ENCODE results near the gene VIPAS39.

The VIPAS39 gene

GRCh38 chr14:77495334-77495733 is 37.9 kb upstream of the VIPAS39 start:
- Histone ChIP-seq H3K36me3 (ENCODE audit: control insufficient read depth in 4 of 4, insufficient read depth in 4 of 4, low read length in 3 of 4) (no peaks in the 10 kb centered on the region), H3K4me1 (ENCODE audit: control extremely low read depth in 1 of 4, control insufficient read depth in 4 of 4, insufficient read depth in 4 of 4, low read length in 3 of 4) (peaks cover 0 to 16% (median 16%) of the 10 kb centered on the region in 4 experiments), H3K4me3 (ENCODE audit: control insufficient read depth in 1 of 7, extremely low read depth in 1 of 7, insufficient read depth in 4 of 7, low read depth in 2 of 7, low read length in 6 of 7) (no peak overlapping the region), H3K9me3 (ENCODE audit: control extremely low read depth in 1 of 5, control insufficient read depth in 4 of 5, insufficient read depth in 2 of 5, low read depth in 1 of 5, low read length in 4 of 5) (no peaks in the 10 kb centered on the region), H3K27me3 (replicated peaks in 2 of 5; ENCODE audit: control insufficient read depth in 4 of 5, insufficient read depth in 5 of 5, low read length in 4 of 5) (peaks cover 0 to 35% (median 8%) of the 10 kb centered on the region in 5 experiments), H3K27ac (ENCODE audit: insufficient read depth in 1 of 2, low read depth in 1 of 2, low read length in 2 of 2, poor library complexity in 1 of 2, severe bottlenecking in 2 of 2) (no peak overlapping the region)
- ChIA-PET CTCF (interaction anchor here (1.2 to 1.4 kb wide), 2 partner anchors 11 to 16 kb away, joined by 3 to 4 read pairs; no protein-coding TSS in a partner anchor), POLR2A (no interaction called here)
- no peak for DNase-seq
- WGBS (ENCODE audit: insufficient coverage) = 100% methylated on average over 1 of the region's 7 CpGs

GRCh38 chr14:77491056-77491455 is 33.7 kb upstream of the VIPAS39 start:
- WGBS (ENCODE audit: insufficient coverage) = 100% methylated on average over 4 of the region's 5 CpGs
- DNase-seq = no peak
- Histone ChIP-seq H3K4me1 (ENCODE audit: control extremely low read depth in 1 of 4, control insufficient read depth in 4 of 4, insufficient read depth in 4 of 4, low read length in 3 of 4) (no peaks in the 10 kb centered on the region), H3K4me3 (ENCODE audit: control insufficient read depth in 1 of 7, extremely low read depth in 1 of 7, insufficient read depth in 4 of 7, low read depth in 2 of 7, low read length in 6 of 7) (no peak overlapping the region), H3K36me3 (ENCODE audit: control insufficient read depth in 4 of 4, insufficient read depth in 4 of 4, low read length in 3 of 4) (no peaks in the 10 kb centered on the region), H3K27me3 (replicated peaks in 2 of 5; ENCODE audit: control insufficient read depth in 4 of 5, insufficient read depth in 5 of 5, low read length in 4 of 5) (no peaks in the 10 kb centered on the region), H3K27ac (ENCODE audit: insufficient read depth in 1 of 2, low read depth in 1 of 2, low read length in 2 of 2, poor library complexity in 1 of 2, severe bottlenecking in 2 of 2) (no peak overlapping the region), H3K9me3 (ENCODE audit: control extremely low read depth in 1 of 5, control insufficient read depth in 4 of 5, insufficient read depth in 2 of 5, low read depth in 1 of 5, low read length in 4 of 5) (no peaks in the 10 kb centered on the region)
- ChIA-PET CTCF (no interaction called here), POLR2A (no interaction called here)

GRCh38 chr14:77490347-77490986 is 33.1 kb upstream of the VIPAS39 start:
- Histone ChIP-seq H3K27ac (ENCODE audit: insufficient read depth in 1 of 2, low read depth in 1 of 2, low read length in 2 of 2, poor library complexity in 1 of 2, severe bottlenecking in 2 of 2) (no peak overlapping the region), H3K9me3 (ENCODE audit: control extremely low read depth in 1 of 5, control insufficient read depth in 4 of 5, insufficient read depth in 2 of 5, low read depth in 1 of 5, low read length in 4 of 5) (no peaks in the 10 kb centered on the region), H3K4me1 (ENCODE audit: control extremely low read depth in 1 of 4, control insufficient read depth in 4 of 4, insufficient read depth in 4 of 4, low read length in 3 of 4) (no peaks in the 10 kb centered on the region), H3K36me3 (ENCODE audit: control insufficient read depth in 4 of 4, insufficient read depth in 4 of 4, low read length in 3 of 4) (no peaks in the 10 kb centered on the region), H3K4me3 (ENCODE audit: control insufficient read depth in 1 of 7, extremely low read depth in 1 of 7, insufficient read depth in 4 of 7, low read depth in 2 of 7, low read length in 6 of 7) (no peak overlapping the region), H3K27me3 (replicated peaks in 2 of 5; ENCODE audit: control insufficient read depth in 4 of 5, insufficient read depth in 5 of 5, low read length in 4 of 5) (no peaks in the 10 kb centered on the region)
- WGBS (ENCODE audit: insufficient coverage) = 97% methylated on average over 5 of the region's 8 CpGs
- ChIA-PET POLR2A (no interaction called here), CTCF (no interaction called here)
- no peak for DNase-seq

GRCh38 chr14:77489041-77489440 is 31.6 kb upstream of the VIPAS39 start:
- CTCF ChIA-PET = no interaction called here
- POLR2A ChIA-PET = no interaction called here
- Histone ChIP-seq H3K36me3 (ENCODE audit: control insufficient read depth in 4 of 4, insufficient read depth in 4 of 4, low read length in 3 of 4) (no peaks in the 10 kb centered on the region), H3K4me1 (ENCODE audit: control extremely low read depth in 1 of 4, control insufficient read depth in 4 of 4, insufficient read depth in 4 of 4, low read length in 3 of 4) (no peaks in the 10 kb centered on the region), H3K27me3 (replicated peaks in 2 of 5; ENCODE audit: control insufficient read depth in 4 of 5, insufficient read depth in 5 of 5, low read length in 4 of 5) (no peaks in the 10 kb centered on the region), H3K27ac (ENCODE audit: insufficient read depth in 1 of 2, low read depth in 1 of 2, low read length in 2 of 2, poor library complexity in 1 of 2, severe bottlenecking in 2 of 2) (no peak overlapping the region), H3K4me3 (ENCODE audit: control insufficient read depth in 1 of 7, extremely low read depth in 1 of 7, insufficient read depth in 4 of 7, low read depth in 2 of 7, low read length in 6 of 7) (no peak overlapping the region), H3K9me3 (ENCODE audit: control extremely low read depth in 1 of 5, control insufficient read depth in 4 of 5, insufficient read depth in 2 of 5, low read depth in 1 of 5, low read length in 4 of 5) (no peaks in the 10 kb centered on the region)
- no peak for DNase-seq
- WGBS (ENCODE audit: insufficient coverage) = 97% methylated on average over 4 of the region's 6 CpGs

GRCh38 chr14:77488558-77488957 is 31.2 kb upstream of the VIPAS39 start:
- WGBS (ENCODE audit: insufficient coverage) = 91% methylated on average over 7 of the region's 7 CpGs
- Histone ChIP-seq H3K4me3 (ENCODE audit: control insufficient read depth in 1 of 7, extremely low read depth in 1 of 7, insufficient read depth in 4 of 7, low read depth in 2 of 7, low read length in 6 of 7) (no peak overlapping the region), H3K27me3 (replicated peaks in 2 of 5; ENCODE audit: control insufficient read depth in 4 of 5, insufficient read depth in 5 of 5, low read length in 4 of 5) (no peaks in the 10 kb centered on the region), H3K36me3 (ENCODE audit: control insufficient read depth in 4 of 4, insufficient read depth in 4 of 4, low read length in 3 of 4) (no peaks in the 10 kb centered on the region), H3K27ac (ENCODE audit: insufficient read depth in 1 of 2, low read depth in 1 of 2, low read length in 2 of 2, poor library complexity in 1 of 2, severe bottlenecking in 2 of 2) (no peak overlapping the region), H3K9me3 (ENCODE audit: control extremely low read depth in 1 of 5, control insufficient read depth in 4 of 5, insufficient read depth in 2 of 5, low read depth in 1 of 5, low read length in 4 of 5) (no peaks in the 10 kb centered on the region), H3K4me1 (ENCODE audit: control extremely low read depth in 1 of 4, control insufficient read depth in 4 of 4, insufficient read depth in 4 of 4, low read length in 3 of 4) (no peaks in the 10 kb centered on the region)
- no peak for DNase-seq
- ChIA-PET POLR2A (no interaction called here), CTCF (no interaction called here)

- Histone ChIP-seq H3K36me3 (ENCODE audit: control insufficient read depth in 4 of 4, insufficient read depth in 4 of 4, low read length in 3 of 4) (no peaks in the 10 kb centered on the region), H3K27me3 (replicated peaks in 2 of 5; ENCODE audit: control insufficient read depth in 4 of 5, insufficient read depth in 5 of 5, low read length in 4 of 5) (no peaks in the 10 kb centered on the region), H3K27ac (ENCODE audit: insufficient read depth in 1 of 2, low read depth in 1 of 2, low read length in 2 of 2, poor library complexity in 1 of 2, severe bottlenecking in 2 of 2) (no peak overlapping the region), H3K4me1 (ENCODE audit: control extremely low read depth in 1 of 4, control insufficient read depth in 4 of 4, insufficient read depth in 4 of 4, low read length in 3 of 4) (no peaks in the 10 kb centered on the region), H3K4me3 (ENCODE audit: control insufficient read depth in 1 of 7, extremely low read depth in 1 of 7, insufficient read depth in 4 of 7, low read depth in 2 of 7, low read length in 6 of 7) (no peak overlapping the region), H3K9me3 (ENCODE audit: control extremely low read depth in 1 of 5, control insufficient read depth in 4 of 5, insufficient read depth in 2 of 5, low read depth in 1 of 5, low read length in 4 of 5) (no peaks in the 10 kb centered on the region)
- WGBS (ENCODE audit: insufficient coverage) = 100% methylated on average over 6 of the region's 7 CpGs
- ChIA-PET CTCF (no interaction called here), POLR2A (no interaction called here)
- DNase-seq = no peak
These were observed 28.7 kb upstream of the VIPAS39 start for GRCh38 chr14:77485901-77486678.

- Histone ChIP-seq H3K4me3 (ENCODE audit: control insufficient read depth in 1 of 7, extremely low read depth in 1 of 7, insufficient read depth in 4 of 7, low read depth in 2 of 7, low read length in 6 of 7) (no peak overlapping the region), H3K36me3 (ENCODE audit: control insufficient read depth in 4 of 4, insufficient read depth in 4 of 4, low read length in 3 of 4) (no peaks in the 10 kb centered on the region), H3K27me3 (replicated peaks in 2 of 5; ENCODE audit: control insufficient read depth in 4 of 5, insufficient read depth in 5 of 5, low read length in 4 of 5) (no peaks in the 10 kb centered on the region), H3K9me3 (ENCODE audit: control extremely low read depth in 1 of 5, control insufficient read depth in 4 of 5, insufficient read depth in 2 of 5, low read depth in 1 of 5, low read length in 4 of 5) (no peaks in the 10 kb centered on the region), H3K27ac (ENCODE audit: insufficient read depth in 1 of 2, low read depth in 1 of 2, low read length in 2 of 2, poor library complexity in 1 of 2, severe bottlenecking in 2 of 2) (no peak overlapping the region), H3K4me1 (ENCODE audit: control extremely low read depth in 1 of 4, control insufficient read depth in 4 of 4, insufficient read depth in 4 of 4, low read length in 3 of 4) (no peaks in the 10 kb centered on the region)
- CTCF ChIA-PET = no interaction called here
- 95% methylated on average over 3 of the region's 3 CpGs for WGBS (ENCODE audit: insufficient coverage)
- DNase-seq = no peak
- POLR2A ChIA-PET = no interaction called here
These were observed 27.9 kb upstream of the VIPAS39 start for GRCh38 chr14:77485256-77485655.

Data from common myeloid progenitor, CD34-positive (primary cell).